Stimulated activated CD4-positive, alpha-beta T cell treated with anti-CD3 and anti-CD28 coated beads, Interleukin-15, amount 100 ng/mL, for 1 hour (primary cell): Measurements from ENCODE around the gene PATJ.

Experiments
- DNase-seq, 2 donors: peaks; one replicate each; pipeline ENCODE4 v3.0.0-alpha.2; 2020; ENCODE audit warnings: low read depth in 1 of 2, low spot score in 1 of 2

Gene PATJ

DNA sequence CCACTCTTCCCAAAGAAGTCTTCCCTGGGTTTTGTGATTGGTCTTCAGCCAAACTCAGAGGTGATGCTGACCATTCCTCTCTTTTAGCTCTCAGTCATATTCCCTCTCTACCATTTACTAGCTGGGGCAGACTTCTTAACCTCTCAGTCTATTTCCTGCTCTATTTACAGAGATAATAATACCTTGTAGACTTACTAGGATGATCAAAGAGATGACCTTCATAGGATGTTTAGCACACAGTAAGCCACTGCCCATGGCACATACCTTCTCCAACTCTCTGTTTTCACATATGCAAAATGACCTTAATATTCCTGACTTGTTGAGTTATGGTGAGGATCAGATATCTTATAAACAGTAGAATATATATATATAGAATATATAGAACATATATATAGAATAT, 346.2 kb downstream of the PATJ start:
- DNase-seq, result no peak

DNA sequence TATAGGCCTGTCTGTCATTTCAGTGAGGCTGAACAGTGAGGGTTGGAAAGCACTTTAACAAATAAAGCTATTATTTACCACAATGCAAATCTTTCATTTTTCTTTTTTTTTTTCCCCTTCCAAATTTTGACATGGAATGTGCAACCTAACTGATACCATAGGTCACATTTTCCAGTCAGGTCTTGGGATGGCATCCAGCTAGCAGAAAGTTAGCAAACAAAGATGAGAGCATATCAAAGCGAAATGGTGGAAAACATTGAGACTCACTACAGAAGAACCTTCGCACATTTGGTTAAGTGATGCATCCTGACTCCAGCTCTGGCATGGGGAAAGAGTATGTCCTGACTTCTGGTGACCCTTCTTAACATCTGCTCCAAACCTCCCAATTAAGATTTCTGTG, 347.3 kb downstream of the PATJ start:
- no peak for DNase-seq

DNA sequence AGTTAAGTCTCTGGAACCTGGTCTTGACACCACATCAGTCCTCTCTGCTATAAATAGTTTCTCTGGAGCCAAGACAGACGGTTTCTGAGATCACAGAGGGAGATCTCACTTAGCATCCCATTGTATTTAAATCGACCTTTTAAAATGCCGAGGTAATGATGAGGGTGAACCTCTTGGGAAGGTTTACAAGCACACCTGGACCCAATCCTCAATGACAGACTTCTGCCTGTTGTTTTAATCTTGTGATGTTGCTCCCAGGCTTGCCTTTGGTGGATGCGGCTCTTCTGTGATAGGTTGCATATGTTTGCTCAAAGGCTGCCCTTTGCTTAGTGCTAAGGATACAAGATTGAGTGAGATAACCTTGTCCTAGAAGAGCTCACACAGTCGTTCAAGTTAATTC, 347.7 kb downstream of the PATJ start:
- no peak for DNase-seq

DNA sequence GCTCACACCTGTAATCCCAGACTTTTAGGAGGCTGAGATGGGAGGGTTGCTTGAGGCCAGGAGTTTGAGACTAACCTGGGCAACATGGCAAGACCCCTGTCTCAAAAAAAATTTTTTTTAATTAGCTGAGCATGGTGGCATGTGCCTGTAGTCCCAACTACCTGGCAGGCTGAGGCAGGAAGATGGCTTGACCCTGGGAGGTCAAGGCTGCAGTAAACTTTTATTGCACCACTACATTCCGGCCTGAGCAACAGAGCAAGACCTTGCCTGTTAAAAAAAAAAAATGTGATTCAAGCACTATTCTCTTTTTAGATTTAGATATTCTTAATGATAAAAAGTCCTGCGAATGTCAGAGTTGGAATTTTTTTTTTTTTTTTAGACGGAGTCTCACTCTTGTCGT, 349.8 kb downstream of the PATJ start:
- no peak for DNase-seq

DNA sequence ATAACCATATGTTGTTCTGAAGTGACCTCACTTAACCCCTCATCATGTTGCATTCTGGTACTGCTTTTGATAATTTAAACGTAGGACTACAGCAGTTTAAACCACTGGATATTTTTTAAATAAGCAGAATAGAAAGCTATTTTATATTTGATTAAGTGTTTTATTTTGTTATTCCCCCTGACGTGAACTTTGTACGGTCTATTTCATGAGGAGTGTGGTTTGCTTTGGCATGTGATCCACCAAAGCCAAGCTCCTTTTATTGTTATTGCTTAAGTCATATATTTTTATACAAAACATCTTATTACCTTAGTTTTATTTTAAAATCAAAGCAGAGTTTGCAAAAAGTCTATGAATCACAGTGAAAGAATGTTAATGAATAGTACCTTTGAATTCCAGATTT, 351.0 kb downstream of the PATJ start:
- no peak for DNase-seq

DNA sequence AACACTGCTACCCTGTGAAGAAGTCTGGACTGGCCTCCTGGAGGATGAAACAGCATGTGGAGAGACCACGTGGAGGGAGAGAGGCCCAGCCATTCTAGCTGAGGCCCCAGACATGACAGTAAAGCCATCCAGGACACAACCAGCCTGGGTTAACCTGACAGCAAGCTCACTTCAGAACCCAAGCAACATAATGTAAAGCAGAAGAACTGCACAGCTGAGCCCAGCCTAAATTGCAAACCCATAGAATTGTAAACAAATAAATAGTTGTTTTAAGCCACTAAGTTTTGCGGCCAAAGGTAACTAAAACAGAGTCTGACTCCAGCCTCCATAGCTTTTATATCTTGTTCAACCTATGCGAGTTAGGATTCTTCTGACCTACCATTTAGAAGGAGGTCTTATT, 355.2 kb downstream of the PATJ start:
- no peak for DNase-seq

DNA sequence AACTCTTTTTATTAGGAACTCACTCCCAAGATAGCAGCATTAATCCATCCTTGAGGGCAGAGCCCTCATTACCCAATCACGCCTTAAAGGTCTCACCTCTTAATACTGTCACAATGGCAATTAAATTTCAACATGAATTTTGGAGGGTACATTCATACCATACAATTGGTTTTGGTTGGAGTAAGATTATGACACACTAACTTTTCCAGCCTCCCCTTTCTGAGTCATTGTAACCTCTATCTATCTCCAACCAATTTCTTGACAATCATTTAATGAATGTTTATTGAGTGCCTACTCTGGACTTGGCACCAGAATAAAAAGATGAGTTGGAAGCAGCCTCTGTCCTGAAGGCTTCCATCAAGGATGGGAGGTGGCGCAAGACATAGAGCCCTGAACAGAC, 358.2 kb downstream of the PATJ start:
- no peak for DNase-seq

DNA sequence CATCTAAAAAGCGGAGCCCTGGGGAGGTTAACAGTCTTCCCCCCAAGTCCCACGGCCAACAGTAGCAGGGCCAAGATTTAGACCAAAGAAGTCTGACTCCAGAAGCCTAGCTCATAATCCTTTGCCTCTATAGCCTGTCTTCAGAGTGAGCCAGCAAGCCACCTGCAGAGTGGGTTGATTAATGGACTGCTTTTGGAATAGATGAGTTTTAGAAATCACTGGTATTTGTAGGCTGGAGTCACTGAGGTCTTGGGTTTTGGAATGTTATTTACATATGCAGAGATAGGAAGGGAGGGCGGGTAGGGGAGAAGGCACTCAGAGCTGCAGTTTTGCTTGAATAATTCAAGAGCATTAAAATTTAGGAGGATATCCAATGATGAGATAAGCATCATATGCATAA, 361.6 kb downstream of the PATJ start:
- no peak for DNase-seq

DNA sequence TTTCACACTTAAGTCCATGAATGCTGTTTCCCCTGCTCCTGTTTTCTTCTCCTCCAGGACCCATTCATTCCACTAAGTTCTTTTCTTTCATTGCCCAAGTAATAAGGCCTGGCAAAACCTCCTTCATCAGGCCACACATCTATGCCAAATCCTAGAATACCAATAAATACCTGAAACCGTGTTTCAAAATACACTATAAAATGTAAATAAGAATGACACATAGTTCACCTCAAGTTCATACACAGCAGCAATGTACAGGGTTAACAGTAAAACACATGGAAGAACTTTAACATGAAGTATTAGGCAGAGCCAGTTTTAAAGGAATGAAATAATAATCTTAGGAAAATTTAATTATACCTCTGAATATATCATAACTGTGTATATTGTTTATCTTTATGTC, 365.6 kb downstream of the PATJ start:
- DNase-seq, result no peak

DNA sequence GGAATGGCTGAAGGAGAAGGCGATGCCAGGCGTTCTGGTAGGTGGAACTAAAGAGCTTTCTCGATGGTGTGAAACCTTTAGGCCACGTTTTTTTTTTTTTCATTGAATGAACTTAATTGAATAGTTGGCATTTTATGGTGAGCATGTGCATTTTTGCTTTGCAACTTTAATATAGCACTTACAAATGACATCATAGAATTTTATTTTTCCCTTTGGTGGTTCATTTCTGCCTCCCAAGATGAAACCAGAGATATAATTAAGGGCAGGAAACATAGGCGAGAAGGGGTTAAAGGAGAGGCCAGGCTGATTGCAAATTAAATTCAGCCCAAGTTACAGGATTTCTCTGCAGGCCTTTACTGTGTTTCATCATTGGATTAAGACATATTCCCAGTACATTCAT, 366.8 kb downstream of the PATJ start:
- DNase-seq, result no peak

DNA sequence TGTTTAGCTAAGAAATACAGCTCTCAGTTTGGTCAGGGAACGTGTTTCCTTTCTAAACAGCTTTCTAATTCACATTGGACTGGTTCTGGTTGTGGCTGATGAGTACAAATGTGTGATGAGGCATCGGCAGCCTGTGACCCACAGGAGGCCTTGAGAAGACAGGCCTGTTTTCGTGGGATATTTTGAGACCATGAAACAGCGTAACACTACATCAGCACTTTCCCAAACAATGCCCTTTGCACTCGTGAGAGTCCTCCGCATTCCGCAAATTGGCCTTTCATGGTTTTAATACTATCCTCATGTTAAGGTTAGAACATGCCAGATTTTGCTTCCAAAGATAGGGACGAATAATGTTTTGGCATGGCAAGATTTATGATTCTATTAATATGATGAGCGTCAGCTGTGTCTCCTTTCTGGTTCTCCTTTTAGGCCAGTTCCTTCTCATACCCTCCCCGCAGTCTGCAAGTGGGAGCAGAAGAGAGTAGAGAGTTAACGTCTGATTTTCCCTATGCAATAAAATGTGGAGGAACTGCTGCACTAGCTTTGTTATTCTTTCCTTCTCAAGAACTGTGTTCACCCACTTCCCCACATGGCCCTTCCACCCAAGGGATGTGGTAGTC, 368.0 kb downstream of the PATJ start:
- DNase-seq, result no peak

DNA sequence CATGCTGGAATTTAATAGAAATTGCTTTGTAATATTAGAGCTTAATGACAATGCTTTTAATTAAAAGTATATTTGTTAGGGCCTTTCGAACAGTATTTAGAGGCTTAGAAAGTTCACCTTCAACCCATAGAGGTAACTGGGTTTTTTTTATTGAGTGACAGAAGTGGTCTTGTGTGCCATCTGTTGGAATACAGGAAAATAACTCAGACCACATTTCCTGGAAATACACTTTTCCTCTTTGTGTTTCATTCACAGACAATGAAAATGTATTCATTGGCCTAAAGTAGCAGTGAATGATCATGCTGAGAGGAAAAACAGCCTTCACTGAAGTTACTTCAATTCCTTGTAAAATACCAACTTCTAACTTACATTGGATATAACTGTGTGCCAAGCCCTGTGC, 368.8 kb downstream of the PATJ start:
- no peak for DNase-seq

DNA sequence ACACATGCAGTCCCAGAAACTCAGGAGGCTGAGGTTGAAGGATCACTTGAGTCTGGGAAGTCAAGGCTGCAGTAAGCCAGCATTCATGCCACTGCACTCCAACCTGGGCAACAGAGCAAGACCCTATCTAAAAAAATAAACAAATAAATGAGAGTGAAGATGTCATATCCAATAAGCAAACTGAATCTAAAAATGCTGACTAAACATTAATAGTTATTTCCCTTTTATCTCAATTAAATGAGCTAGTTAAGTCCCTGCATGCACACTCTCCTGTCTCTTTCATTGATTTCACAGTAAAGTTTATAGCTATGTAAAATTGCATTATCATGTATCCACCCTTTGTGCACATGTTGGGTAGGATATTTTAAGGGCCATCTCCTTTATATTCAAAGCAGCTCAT, 371.2 kb downstream of the PATJ start:
- DNase-seq, result no peak

DNA sequence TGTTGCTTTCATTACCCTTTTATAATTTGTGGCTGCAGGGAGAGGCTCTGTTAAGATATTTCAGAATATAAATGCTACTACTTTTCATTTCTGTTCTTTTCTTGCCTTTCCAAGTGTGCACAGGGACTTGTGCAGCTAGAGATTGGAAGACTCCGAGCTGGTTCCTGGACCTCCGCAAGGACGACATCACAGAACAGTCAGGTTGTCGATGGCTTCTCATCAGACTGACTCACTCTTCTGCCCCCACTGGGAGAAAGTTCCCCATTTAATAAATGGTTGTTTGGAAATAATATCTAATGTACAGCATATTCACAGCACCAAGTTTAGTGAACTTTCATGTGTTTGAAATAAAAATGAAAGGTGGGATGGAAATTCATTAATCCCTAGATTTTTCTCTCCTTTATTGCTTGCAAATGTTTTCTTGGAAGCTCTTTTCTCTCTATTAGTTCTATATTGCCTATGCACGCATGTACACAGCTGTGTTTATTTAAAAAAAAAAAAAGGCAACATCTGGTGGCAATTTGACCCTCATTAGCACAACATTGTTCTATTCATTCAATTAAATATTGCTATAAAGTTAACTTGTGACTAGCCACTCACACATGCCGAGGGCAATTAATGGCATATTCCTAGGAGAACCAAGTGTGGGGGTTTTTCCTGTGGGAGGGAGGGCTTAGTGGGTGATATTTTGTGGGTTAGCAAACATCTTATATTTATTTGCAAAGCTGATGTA, 374.9 kb downstream of the PATJ start:
- DNase-seq, result no peak

DNA sequence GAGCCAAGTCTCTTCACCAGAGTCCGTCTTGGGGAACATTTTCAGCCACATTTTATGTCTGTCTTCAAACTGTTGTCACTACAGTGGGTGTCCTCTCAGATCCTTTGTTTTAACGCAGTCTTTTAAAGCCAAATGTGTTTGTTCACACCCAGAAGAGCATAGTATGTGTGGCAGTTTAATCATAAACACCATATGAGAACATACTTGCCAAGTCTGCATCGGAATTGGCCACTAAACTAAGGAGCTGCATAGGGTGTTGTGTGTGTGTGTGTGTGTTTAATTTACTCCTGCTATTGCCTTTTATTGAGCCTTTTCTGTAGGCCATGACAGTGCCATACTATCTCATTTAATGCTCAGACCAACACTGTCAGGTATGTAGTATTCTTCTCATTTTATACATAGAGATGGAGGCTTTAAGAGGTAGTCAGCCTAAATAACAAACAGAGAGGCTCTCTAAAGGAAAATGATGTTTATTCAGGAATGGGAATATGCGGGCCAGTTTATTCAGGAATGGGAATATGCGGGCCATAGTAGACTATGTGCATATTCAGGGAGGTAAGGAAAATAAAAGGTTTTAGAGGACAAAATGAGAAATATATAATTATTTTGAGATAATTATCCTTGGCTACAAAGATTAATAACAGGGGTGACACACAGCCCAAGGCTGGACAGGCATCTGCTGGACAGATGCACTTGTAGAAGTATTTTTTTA, 384.5 kb downstream of the PATJ start:
- DNase-seq, result no peak

DNA sequence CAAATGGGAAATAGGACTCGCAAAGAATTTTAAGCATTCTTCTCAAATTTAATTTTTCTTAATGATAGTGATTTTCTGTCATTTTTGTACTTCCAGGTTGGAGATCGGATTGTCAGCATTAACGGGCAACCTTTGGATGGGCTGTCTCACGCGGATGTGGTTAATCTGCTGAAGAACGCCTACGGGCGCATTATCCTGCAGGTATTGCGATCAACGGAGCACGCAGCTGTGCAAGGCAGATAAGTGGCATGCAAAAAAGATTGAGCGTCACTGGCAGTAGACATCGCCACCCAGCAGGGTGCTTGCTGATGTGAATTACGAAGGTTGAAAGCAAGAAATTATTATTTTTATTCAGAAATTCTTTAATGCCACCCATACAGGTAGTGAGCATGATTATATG, 386.5 kb downstream of the PATJ start:
- no peak for DNase-seq

DNA sequence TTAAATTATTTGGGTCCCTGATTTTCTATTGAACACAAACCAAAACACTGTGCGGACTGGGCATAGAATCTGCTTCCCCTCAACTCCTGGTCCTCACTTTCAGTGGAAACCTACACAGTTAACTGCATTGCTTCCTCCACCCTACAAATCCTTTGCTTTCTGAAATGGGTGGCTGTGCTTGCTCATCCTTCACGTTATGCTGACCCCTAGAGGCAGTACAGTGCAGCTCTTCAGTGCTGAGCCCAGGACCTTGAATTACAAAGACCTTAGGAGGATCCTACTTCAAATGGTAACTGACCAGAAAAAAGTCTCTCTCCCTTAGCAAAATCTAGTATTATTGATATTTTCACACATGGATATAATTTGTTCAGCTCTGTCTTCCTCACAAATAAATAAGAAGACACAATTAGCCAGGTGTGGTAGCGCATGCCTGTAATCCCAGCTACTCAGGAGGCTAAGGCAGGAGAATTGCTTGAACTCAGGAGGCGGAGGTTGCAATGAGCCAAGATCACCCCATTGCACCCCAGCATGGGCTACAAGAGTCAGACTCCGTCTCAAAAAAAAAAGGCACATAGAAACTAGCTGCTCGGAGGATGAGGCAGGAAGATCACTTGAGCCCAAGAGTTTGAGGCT, 388.9 kb downstream of the PATJ start:
- no peak for DNase-seq

DNA sequence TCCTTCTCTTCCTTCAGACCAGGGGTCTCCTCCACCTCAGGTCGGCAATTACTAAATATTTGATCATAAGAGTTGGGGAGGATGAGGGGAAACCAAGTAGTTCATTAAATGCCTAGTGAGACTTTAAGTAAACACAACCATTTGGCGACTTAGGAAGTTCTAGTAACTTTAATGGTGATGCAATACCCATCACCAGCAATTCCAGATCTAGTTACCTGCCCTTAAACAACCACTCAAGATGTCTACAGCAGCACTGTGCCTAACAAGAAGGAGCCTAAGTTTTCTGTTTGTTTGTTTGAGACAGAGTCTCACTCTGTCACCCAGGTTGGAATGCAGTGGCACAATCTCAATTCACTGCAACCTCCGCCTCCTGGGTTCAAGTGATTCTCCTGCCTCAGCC, 395.7 kb downstream of the PATJ start:
- no peak for DNase-seq

DNA sequence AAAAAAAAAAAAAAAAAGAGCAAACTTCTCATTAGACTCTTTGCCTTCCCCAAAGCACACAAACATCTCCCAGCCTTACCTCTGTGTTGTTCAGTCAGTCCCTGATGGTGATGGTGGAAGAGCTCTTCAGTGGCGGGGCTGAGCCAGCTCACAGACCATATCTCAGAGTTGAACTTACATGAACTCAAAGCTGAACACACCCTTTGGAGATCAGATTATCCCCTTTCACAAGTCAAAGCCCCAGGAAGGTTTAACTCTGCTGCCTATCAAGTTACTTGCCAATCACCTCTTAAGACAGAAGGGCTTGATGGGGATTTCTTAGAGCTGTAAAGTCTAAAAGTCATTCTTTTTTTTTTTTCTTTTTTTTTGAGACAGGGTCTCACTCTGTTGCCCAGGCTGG, 397.1 kb downstream of the PATJ start:
- DNase-seq, result no peak

DNA sequence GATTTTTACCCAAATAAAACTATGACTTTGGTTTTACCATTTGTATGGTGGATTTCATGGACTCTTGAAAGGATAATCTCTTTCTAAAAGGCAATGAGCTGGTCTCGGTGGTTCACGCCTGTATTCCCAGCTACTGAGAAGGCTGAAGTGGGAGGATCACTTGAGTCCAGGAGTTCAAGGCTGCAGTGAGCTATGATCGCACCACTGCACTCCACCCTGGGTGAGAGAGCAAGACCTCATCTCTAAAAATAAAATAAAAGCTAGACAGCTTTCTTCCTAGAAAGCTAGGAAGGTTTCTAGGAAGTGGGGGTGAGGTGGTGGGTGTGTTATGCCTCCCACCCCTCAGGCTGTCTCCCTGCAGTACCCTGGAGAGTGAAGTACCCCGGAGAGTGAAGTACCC, 398.4 kb downstream of the PATJ start:
- no peak for DNase-seq

DNA sequence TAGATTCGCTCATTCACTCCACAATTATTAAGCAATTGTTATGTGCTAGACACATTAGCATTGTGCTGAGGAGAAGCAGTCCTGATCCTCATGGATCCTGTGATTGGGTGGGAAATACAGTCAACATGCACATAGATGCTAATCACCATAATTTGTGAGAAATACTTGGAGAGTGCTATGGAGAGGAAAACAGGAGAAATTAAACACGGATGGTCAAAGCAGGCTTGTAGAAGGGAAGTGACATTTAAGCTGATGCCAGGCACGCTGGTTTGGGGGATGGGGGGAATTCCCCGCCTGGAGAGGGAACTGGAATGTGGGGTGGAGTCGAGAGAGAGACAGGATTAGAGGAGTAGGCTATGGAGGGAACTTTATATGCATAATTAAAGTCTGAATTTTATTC, 400.2 kb downstream of the PATJ start:
- no peak for DNase-seq

DNA sequence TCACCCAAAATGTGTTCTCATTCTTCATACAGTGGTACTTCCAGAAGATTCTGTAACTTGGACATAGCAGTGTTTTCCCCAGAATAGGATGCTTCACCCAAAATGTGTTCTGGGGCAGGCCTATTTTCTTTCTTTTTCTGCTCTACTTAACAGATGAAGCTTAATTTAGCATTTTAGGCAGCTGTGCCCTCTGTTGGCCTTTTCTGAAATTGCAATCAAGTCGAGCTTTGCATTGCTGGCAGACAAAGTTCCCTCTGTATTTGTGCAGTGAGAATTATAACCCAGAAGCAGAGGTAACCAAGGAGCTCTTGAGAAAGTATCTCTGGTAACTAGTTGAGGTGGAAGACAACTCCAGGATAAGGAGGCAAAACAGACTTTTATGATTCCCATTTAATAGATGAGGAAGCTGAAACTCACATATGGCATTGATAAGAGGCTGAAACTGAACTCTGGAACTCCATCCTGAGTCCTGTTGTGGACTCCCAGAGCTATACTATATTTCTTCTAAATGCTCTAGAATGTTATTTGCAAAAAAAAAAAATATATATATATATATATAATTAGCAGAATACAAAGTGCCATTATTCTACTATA, 402.1 kb downstream of the PATJ start:
- no peak for DNase-seq
